Lower leg skin (tissue), 4 donors: Measurements from ENCODE around the gene UBXN7. TPM values are rescaled to one million over a fixed set of nuclear protein-coding genes. Genes with fewer than 3 reads are reported as not detected.
"Not testable (repeated sequence)": the region's sequence is repeated elsewhere in the genome, so short reads cannot be mapped to it uniquely, and the experiment has no call there.

Experiments used
- DNase-seq, 2 donors: peaks; one replicate each; pipeline ENCODE4 v3.0.0-alpha.2; 2019; ENCODE audit warnings: low spot score in 2 of 2
- H3K4me3 ChIP-seq: fragments of 200-600 bp; sonication (generic); 2 replicates; pipeline ENCODE4 v1.5.1; 2017; ENCODE audit warnings: mild to moderate bottlenecking, low read depth; ENCODE audit not compliant: poor library complexity, severe bottlenecking
- POLR2A ChIP-seq, 2 donors: fragments of 450-650 bp; IDR thresholded peaks; one replicate each; pipeline ENCODE4 v1.6.1; 2016 to 2017; ENCODE audit warnings: antibody characterized with exemption in 2 of 2, mild to moderate bottlenecking in 1 of 2, moderate library complexity in 1 of 2
- WGBS, 2 donors: methylation state at CpG; one replicate each; pipeline ENCODE4 v1.1.5; 2018; 5-methylcytosine and 5-hydroxymethylcytosine counted together
- intact Hi-C: fragments of 100-400 bp; cut with DNase I; formaldehyde crosslinking; loops from one replicate; pipeline ENCODE4 v1.15.0; 2023; ENCODE audit warnings: low total_unique reads
- total RNA-seq, 4 donors: library from RNA; depleted of rRNA; stranded (reverse); fragments of >200 nt; gene quantifications; one replicate each; pipeline ENCODE4 v1.1.0, GENCODE V29; 2016
- TF ChIP-seq, protein P1 (sequence below), 3 donors: fragments of 450-650 bp; IDR thresholded peaks; one replicate each; pipeline ENCODE4 v1.5.1; 2016; ENCODE audit warnings: antibody characterized with exemption in 3 of 3, mild to moderate bottlenecking in 3 of 3, moderate library complexity in 2 of 3

The UBXN7 gene
- total RNA-seq, 4 donors from 2014 or later: 20.5 to 30.4 (median 28.0) TPM

DNA sequence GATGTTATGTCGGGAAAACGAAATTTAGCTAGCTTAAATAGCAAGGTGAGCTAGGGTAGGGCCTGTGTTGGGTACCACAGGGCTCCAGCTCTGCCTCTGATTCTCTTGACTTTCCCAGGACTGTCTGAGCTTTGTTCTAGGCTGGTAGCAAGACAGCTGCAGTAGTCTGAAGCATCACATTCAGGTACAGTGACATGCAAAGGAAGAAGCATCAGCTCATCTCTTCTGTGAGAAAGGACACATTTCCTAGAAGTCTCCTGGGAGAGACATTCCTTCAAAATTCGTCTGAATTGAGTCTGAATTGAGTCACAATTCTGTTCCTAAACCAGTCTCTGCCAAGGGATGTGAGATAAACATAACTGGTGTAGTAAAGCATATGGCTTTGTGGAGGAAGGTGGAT is 8.5 kb upstream of the UBXN7 start:
- WGBS, 2 donors: 63 to 64% methylated on average over 3 of the region's 3 CpGs
- no peak overlapping the region for H3K4me3 ChIP-seq
- TF ChIP-seq, protein P1, sequence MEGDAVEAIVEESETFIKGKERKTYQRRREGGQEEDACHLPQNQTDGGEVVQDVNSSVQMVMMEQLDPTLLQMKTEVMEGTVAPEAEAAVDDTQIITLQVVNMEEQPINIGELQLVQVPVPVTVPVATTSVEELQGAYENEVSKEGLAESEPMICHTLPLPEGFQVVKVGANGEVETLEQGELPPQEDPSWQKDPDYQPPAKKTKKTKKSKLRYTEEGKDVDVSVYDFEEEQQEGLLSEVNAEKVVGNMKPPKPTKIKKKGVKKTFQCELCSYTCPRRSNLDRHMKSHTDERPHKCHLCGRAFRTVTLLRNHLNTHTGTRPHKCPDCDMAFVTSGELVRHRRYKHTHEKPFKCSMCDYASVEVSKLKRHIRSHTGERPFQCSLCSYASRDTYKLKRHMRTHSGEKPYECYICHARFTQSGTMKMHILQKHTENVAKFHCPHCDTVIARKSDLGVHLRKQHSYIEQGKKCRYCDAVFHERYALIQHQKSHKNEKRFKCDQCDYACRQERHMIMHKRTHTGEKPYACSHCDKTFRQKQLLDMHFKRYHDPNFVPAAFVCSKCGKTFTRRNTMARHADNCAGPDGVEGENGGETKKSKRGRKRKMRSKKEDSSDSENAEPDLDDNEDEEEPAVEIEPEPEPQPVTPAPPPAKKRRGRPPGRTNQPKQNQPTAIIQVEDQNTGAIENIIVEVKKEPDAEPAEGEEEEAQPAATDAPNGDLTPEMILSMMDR (IDR thresholded peaks at IDR 0.05): no peak
- no peak for TF ChIP-seq POLR2A (IDR thresholded peaks at IDR 0.05)
- DNase-seq: no peak
- intact Hi-C loops: no loop called here

DNA sequence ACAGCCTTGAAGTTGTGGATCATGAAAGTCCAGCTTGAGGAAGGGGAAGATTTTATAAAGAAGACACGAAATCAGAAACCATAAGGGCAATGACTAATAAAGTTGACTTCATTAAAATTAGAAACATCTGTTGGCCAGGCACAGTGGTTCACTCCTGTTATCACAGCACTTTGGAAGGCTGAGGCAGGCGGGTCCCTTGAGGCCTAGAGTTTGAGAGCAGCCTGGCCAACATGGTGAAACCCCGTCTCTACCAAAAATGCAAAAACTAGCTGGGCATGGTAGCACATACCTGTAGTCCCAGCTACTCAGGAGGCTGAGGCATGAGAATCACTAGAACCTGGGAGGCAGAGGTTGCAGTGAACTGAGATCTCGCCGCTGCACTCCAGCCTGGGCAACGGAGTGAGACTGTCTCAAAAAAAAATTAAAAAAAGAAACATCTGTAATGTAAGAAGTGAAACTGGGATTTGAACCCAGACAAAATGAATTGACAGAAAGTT is 7.9 kb upstream of the UBXN7 start:
- DNase-seq: no peak
- TF ChIP-seq, protein P1 (IDR thresholded peaks at IDR 0.05): no peak
- no peak for TF ChIP-seq POLR2A (IDR thresholded peaks at IDR 0.05)
- H3K4me3 ChIP-seq: no peak overlapping the region
- 72 to 76% methylated on average over 6 of the region's 6 CpGs for WGBS, 2 donors
- intact Hi-C loops: no loop called here

DNA sequence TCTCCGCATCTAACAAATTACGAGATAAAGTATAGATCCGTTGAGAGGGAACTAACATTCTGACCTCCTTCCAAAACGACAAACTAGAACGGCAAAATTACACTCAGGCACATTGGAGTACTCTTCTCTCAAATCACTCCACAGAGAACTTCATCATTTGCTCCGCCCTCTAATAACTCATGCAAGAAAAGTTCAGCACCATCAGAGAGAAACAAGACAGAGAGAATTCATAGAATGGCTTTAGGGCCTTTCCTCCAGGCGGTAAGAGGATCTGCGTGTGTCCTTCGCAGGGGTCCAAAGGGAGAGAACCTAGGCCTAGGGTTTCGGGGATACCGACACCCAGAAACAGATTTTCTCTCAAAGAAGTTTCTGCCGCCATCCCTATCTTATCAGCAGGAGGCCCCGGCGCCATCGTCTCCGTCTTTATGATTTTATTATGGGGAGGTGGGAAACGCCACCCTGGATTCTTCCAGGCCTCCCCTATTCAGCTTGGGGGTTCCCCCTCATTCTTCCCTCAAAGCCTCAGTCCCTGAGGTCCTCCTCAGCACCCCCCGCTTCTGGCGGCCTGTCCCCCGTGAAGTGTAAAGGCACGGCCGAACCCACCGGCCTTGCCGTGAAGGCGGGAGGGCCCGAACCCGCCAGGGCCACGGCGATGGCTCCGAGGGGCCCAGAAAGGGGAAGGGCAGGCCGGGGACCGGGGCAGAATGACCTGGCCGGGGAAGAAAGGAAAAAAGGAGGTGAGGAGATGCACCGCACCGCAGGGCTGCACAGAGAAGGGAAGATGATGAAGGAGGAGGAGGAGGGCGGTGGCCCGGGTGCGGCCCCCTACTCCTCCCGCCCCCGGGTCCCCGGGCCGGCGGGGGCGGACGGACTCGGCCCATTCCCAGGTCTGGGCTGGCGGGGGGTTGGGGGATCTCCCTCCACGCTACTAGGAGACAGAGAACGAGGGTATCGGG is 768 bp downstream of the UBXN7 start:
- intact Hi-C loops: no loop called here

DNA sequence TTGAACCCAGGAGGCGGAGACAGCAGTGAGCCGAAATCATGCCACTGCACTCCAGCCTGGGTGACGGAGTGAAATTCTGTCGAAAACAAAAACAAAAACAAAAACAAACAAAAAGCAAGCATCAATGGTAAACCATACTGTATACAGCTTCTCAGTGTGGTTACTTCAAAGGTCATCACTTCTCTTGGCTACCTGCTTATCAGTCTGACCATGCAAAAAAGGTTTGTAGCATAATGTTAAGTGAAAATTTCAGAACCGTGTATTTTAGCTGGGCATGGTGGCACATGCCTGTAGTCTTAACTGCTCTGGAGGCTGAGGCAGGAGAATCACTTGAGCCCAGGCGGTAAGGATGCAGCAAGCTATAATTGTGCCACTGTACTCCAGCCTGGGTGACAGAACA is 4.2 kb downstream of the UBXN7 start:
- 75 to 86% methylated on average over 6 of the region's 6 CpGs for WGBS, 2 donors
- no peak for TF ChIP-seq POLR2A (IDR thresholded peaks at IDR 0.05)
- TF ChIP-seq, protein P1 (IDR thresholded peaks at IDR 0.05): no peak
- no peak overlapping the region for H3K4me3 ChIP-seq
- no peak for DNase-seq
- intact Hi-C loops: no loop called here

More for the DNA sequence above, 768 bp downstream of the UBXN7 start:
- DNase-seq: peak in 1 of 2 donors; percentile 17
- no peak for TF ChIP-seq POLR2A (IDR thresholded peaks at IDR 0.05)
- TF ChIP-seq, protein P1 (IDR thresholded peaks at IDR 0.05): no peak
- H3K4me3 ChIP-seq: peak overlapping the region; percentile 98
- WGBS, 2 donors: 0 to 1% methylated on average over 48 to 50 of the region's 50 CpGs

DNA sequence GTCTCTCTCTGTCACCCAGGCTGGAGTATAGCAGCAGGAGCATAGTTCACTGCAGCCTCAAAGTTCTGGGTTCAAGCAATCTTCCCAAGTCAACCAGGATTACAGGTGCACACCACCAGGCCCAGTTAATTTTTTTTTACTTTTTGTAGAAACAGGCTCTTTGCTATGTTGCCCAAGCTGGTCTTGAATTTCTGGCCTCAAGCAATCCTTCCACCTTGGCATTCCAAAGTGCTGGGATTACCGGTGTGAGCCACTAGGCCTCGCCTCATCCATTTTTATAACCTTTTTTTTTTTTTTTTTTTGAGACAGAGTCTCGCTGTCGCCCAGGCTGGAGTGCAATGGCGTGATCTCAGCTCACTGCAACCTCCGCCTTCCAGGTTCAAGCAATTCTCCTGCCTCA is 7.8 kb downstream of the UBXN7 start:
- H3K4me3 ChIP-seq, DNase-seq, intact Hi-C loops: not testable (repeated sequence)
- WGBS, 2 donors: 86 to 88% methylated on average over 6 of the region's 6 CpGs

DNA sequence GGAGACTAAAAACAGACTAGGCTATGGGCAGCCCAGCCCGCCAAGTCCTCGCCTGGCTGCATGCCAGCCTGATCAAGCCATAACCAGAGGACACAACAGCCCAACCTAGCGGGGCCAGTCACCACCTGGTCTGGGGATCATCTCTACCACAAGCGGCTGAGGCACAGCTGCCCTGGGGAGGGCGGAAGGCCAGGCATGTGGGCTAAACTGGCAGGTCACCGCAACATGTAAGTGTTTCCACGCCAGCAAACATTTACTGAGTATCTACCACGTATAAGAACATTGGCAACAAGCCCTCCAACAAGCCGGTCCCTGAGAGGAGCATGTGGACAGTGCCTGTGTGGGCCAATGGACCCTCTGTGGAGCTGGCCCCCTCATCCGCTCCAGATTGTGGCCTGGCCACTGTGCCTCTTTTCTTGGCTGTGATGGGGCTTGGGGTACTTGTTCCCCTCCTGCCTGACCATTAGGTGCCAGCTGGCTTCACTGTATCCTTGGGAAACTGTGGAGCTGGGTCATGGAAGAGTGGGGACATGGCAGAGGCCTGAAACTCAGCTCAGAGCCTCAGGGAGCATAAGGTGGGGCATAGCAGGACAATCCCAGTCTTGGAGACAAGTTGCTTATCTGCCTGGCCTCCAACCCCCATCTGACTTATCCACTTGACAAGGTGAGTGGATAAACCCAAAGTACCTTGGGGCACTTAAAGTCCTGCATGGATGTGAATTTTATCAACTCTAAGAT is 9.0 kb downstream of the UBXN7 start:
- TF ChIP-seq, protein P1 (IDR thresholded peaks at IDR 0.05): no peak
- no peak for TF ChIP-seq POLR2A (IDR thresholded peaks at IDR 0.05)
- H3K4me3 ChIP-seq: no peak overlapping the region
- peak in 1 of 2 donors; percentile 17 for DNase-seq
- intact Hi-C loops: no loop called here
- WGBS, 2 donors: 51 to 59% methylated on average over 9 to 10 of the region's 10 CpGs

DNA sequence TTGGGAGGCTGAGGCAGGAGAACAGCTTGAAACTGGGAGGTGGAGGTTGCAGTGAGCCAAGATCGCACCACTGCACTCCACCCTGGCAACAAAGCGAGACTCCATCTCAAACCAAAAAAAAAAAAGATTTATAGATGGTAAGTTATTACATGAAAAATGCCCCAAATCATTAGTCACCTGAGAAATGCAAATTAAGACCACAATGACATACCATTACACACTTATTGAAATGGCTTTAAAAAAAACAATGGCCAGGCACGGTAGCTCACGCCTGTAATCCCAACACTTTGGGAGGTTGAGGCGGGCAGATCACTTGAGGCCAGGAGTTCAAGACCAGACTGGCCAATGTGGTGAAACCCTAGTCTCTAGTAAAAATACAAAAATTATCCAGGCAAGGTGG is 10.6 kb downstream of the UBXN7 start:
- 91 to 96% methylated on average over 5 of the region's 5 CpGs for WGBS, 2 donors
- H3K4me3 ChIP-seq, DNase-seq, intact Hi-C loops: not testable (repeated sequence)
